ENCODE results near the gene RHBDF2. TPM values are rescaled to one million over a fixed set of nuclear protein-coding genes. Genes with fewer than 3 reads are reported as not detected.

RHBDF2 gene
- total and polyA plus RNA-seq, 2 experiments from 2014 or later: 8.7 to 18.7 TPM

DNA sequence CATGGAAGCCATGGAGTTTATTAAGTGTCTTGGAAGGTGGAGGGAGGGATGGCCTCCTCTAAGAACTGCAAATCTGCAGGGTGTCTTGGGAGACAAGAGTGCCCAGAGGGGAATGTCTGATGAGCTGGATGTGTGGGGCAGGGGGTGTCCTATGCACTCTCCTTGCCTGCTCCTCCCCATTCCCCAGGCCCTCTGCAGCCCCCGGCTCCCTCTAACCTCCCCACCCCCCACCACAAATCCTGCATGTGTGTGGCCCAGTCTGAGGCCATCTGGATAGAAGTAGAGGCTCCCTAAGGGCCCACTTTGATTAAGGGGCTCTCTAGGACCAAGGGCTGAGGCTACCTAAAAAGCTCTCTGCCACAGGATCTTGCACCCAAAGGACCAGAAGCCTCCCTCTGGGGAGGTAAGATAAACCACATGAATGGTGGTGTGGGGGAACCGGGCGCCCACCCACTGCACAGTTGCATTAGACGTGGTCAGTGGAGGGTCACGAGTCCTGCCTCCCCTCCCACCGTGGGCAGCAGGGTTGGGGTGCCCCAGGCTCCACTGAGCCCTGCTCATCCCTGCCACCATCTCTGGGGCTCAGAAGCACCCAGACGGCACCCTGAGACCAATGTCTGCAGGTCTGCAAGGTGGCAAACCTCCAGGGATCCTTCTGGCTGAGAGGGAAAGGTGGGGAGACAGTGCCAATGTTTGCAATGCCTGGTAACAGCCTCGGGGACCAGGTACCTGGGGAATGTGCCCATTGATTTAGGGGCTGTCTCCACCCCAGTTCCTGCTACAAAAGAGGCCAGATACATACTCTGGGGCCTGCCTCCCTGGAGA, 33.2 kb downstream of the RHBDF2 start:
- H3K9me3 ChIP-seq (ENCODE audit: low read depth): no peaks in the 10 kb centered on the region

DNA sequence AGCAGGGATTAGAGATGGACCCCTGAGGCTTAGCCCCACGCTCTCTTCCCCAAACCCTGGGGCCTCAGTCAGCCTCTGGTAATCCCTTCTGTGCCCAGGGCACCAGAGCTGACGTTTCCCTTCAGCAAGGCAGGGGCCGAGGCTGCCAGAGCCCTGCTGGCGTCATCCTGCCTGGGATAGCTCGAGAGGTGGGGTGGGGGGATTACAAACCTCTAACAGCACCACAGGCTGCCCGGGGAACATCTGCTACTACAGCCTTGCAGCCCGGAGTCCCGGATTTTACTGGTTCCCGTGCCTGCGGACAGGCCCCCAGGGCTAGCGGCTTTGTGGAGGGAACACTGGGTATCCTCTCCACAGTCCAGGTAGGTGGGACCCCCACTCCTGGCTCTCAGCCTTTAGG, 33.9 kb downstream of the RHBDF2 start, which contains the start of gene AANAT:
AANAT (plus strand) TSS at position 238 of the 400 bp plus-strand sequence. CDS start 1,144 bp downstream, outside the sequence.
- peaks cover 4% of the 10 kb centered on the region for H3K4me1 ChIP-seq (ENCODE audit: low read depth)
- no peak within 1 kb of the TSS for H3K4me3 ChIP-seq
- no peak within 1 kb of the TSS for H3K27ac ChIP-seq
- DNase-seq (ENCODE audit: low read depth in 1 of 2, low spot score in 1 of 2): no peak
- H3K27me3 ChIP-seq: no peaks in the 10 kb centered on the region
- H3K9me3 ChIP-seq (ENCODE audit: low read depth): no peaks in the 10 kb centered on the region
- TF ChIP-seq, protein P1, sequence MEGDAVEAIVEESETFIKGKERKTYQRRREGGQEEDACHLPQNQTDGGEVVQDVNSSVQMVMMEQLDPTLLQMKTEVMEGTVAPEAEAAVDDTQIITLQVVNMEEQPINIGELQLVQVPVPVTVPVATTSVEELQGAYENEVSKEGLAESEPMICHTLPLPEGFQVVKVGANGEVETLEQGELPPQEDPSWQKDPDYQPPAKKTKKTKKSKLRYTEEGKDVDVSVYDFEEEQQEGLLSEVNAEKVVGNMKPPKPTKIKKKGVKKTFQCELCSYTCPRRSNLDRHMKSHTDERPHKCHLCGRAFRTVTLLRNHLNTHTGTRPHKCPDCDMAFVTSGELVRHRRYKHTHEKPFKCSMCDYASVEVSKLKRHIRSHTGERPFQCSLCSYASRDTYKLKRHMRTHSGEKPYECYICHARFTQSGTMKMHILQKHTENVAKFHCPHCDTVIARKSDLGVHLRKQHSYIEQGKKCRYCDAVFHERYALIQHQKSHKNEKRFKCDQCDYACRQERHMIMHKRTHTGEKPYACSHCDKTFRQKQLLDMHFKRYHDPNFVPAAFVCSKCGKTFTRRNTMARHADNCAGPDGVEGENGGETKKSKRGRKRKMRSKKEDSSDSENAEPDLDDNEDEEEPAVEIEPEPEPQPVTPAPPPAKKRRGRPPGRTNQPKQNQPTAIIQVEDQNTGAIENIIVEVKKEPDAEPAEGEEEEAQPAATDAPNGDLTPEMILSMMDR (IDR thresholded peaks at IDR 0.05; ENCODE audit: low read depth, low read length): no peak
- H3K36me3 ChIP-seq: no peaks in the 10 kb centered on the region

More for the DNA sequence above, 33.2 kb downstream of the RHBDF2 start:
- Histone ChIP-seq H3K27me3 (no peaks in the 10 kb centered on the region), H3K4me1 (ENCODE audit: low read depth) (peaks cover 4% of the 10 kb centered on the region), H3K36me3 (no peaks in the 10 kb centered on the region), H3K27ac (no peak overlapping the region), H3K4me3 (no peak overlapping the region)
- TF ChIP-seq, protein P1 (IDR thresholded peaks at IDR 0.05; ENCODE audit: low read depth, low read length): no peak
- no peak for DNase-seq (ENCODE audit: low read depth in 1 of 2, low spot score in 1 of 2)

DNA sequence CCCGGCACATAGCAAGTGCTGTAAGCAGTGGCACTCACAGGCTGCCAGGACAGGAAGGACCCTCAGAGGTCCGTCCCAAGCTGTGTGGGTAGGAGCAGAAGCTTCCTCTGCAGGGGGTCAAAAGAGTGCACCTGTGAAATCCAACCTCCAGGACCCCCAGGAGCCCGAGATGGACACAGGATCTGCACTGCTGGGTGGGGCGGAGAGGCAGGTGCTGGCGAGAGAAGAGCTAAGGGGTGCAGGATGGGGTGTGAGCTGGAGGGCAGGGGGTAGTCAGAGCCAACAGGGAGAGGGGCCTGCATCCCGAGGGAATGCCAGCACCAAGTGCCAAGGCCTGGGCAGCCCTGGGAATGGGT, 34.5 kb downstream of the RHBDF2 start:
- H3K36me3 ChIP-seq: no peaks in the 10 kb centered on the region
- H3K27me3 ChIP-seq: no peaks in the 10 kb centered on the region
- TF ChIP-seq, protein P1 (IDR thresholded peaks at IDR 0.05; ENCODE audit: low read depth, low read length): no peak
- no peak for DNase-seq (ENCODE audit: low read depth in 1 of 2, low spot score in 1 of 2)
- no peaks in the 10 kb centered on the region for H3K9me3 ChIP-seq (ENCODE audit: low read depth)
- H3K4me3 ChIP-seq: no peak overlapping the region
- H3K27ac ChIP-seq: no peak overlapping the region
- H3K4me1 ChIP-seq (ENCODE audit: low read depth): peaks cover 4% of the 10 kb centered on the region

DNA sequence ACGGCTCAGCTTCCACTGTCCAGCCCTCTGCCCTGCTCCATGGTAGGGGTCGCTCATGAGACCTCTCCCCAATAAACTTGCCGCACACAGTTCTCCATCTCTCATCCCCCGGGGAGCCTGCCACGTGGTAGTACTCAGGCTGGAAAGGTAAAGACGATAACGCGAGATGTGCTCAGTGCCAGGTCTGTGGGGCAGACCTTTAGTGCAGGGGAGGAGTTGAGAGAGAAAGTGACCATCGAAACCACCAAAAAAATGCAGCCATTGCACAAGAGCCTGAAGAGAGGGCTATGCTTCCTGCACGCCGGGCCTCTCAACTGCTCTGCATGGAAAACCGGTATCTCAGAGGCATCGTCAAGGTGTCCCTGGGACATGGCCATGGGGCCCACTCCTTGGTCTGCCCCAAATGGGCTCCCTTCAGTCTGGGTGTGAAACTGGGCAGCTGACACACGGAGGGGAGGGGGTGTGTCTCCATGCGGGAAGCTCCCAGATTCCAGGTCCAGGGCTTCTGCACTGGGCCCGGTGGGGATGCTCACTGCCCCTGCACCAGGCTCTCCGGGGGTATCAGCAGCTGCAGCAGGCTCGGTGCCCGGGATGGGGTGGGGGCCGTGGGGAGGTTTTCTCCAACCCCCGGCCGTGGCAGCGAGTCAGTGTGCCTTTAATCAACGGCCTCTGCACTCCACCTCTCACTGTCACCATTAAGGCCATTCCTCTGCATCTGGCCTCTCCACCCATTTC, 38.5 kb downstream of the RHBDF2 start:
- Histone ChIP-seq H3K27me3 (no peaks in the 10 kb centered on the region), H3K4me3 (no peak overlapping the region), H3K9me3 (ENCODE audit: low read depth) (no peaks in the 10 kb centered on the region), H3K4me1 (ENCODE audit: low read depth) (no peaks in the 10 kb centered on the region), H3K27ac (no peak overlapping the region), H3K36me3 (no peaks in the 10 kb centered on the region)
- DNase-seq (ENCODE audit: low read depth in 1 of 2, low spot score in 1 of 2): peak in 1 of 2 donors; percentile 34
- TF ChIP-seq, protein P1 (IDR thresholded peaks at IDR 0.05; ENCODE audit: low read depth, low read length): no peak

DNA sequence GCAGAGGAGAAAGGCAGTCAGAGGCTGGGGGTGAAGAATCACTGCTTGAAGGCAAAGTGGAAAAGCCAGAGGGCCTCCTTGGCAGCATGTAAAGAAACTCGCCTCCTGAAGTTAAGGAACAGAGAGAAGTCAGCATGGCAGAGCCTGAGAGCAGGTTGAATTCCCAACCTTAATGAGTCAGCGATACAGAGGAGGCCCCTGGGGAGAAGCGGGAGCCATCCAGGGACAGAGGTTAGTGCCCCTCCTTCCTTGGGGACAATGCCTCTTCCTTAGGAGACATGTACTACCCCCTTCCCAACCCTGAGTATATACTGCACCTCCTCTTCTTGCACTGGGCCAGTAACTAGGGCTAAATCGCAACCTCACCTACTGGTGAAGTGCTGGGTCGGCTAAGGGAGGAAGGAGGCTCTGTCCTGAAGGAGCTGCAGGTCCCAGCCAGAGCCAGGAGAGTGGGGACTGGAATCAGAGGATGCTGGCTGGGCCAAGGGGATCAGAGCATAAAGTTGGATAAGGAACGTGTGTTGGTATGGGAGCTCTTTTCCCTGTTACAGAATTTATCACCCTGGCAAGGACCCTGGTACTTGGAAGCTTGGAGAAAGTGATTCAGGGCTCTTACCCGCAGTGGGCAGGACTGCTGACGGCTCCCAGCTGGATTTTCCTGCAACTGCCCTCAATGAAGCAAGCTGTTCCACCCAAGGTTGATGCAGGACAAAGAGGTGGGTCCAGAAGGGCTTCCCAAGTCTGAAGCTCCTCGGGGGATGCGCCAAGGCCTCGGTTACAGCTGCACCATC, 39.3 kb downstream of the RHBDF2 start:
- TF ChIP-seq, protein P1 (IDR thresholded peaks at IDR 0.05; ENCODE audit: low read depth, low read length): no peak
- Histone ChIP-seq H3K9me3 (ENCODE audit: low read depth) (no peaks in the 10 kb centered on the region), H3K4me3 (no peak overlapping the region), H3K27ac (no peak overlapping the region), H3K36me3 (no peaks in the 10 kb centered on the region), H3K4me1 (ENCODE audit: low read depth) (no peaks in the 10 kb centered on the region), H3K27me3 (no peaks in the 10 kb centered on the region)
- DNase-seq (ENCODE audit: low read depth in 1 of 2, low spot score in 1 of 2): peak in 1 of 2 donors; percentile 56

All from cardiac muscle cell (in vitro differentiated cells and primary cell).